HG02571 (cell line): ENCODE results near the gene RUNX3.

Source experiments
- ATAC-seq: cut with Tn5 transposase; IDR thresholded peaks from one replicate; pipeline ENCODE4 v1.9.1; 2021; ENCODE audit warnings: mild to moderate bottlenecking, moderate library complexity; ENCODE audit not compliant: unreplicated experiment

RUNX3 gene

GRCh38 chr1:24867084-24867870, 62.8 kb downstream of the RUNX3 start:
- ATAC-seq: no peak

DNA sequence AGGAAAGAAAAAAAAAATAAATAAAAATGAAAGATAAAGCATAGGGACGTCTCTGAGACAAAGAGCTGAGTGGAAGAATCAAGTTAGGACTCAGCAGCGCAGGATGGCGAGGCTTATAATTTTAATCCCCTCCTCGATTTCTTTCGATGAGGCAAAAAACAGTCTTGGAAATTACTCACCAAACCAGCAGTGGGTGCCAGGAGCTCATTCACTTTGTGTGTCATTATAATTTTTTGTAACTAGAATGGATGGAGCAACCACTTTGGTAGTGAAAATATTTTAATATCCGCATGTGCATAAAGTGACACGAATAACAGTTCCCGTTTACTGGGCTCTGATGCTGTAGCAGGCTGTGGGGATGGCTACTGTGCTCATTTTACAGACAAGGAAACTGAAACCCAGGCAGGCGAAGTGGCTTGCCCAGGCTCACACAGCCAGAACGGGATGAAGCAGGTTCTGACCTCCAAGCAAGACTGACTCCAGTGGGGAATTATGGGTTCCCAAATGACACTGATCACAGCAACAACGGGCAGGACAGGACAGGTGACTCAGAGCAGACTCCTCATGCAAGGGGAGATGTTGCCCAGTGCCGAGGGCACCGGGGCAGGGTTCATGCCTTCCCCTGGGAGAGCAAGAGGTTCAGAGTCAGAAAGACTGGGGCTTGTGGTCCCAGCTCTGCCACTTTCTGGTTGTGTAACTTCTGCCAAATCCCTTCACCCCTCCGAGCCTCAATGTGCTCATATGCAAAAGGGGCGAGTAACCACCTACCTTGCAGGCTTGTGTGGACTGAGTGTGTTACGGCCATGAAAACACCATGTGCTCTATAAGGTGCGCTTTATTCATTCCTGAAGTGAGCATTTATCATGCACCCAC, 63.6 kb downstream of the RUNX3 start:
- ATAC-seq: no peak

DNA sequence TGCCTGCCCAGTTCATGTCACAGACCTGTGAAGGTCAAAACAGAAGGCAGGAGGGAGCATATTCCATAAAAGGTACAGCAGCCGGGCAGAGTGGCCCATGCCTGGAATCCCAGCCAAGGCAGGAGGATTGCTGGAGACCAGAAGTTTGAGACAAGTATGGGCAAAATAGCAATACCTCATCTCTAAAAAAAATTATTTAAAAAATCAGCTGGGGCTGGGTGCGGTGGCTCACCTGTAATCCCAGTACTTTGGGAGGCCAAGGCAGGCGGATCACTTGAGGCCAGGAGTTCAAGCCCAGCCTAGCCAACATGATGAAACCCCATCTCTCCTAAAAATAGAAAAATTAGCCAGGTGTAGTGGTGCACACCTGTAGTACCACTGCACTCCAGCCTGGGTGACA, 64.5 kb downstream of the RUNX3 start:
- no peak for ATAC-seq

DNA sequence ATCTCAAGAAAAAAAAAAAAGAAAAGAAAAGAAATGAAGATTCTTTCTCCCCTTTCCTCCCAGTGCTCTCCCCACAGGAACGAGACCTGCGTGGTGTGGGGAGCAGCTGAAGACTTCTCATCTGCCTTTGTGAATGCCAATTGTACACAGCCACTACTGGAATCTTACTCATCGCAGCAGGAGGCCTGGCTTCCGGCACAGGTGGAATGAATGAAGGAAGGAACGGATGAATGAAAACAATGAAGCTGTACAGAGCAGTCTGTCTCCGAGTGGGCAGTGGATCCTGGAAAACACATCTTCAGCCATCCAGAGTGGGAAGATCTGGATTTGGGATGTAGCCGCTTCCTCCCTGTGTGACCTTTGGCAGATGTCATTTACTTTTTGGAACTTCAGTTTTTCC, 64.9 kb downstream of the RUNX3 start:
- ATAC-seq: no peak

DNA sequence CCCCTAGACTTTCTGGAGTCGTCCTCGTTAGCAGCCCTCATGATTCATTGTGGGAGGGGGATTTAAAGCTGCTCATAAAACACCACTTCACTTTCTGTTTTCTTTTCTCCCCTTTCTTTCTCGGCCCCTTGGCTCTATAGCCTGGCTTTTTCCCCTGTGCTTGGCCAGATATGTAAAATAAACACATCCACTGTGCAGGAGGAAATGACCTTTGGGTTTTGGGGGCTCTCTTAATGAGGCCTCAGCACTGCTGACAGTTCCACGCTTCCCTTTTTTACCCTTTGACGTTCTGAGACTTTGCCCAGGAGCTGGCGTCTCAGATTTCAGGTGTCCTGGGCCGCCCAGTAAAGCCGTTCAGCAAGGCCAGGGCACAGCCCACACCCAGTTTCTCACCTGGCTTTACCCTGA, 65.7 kb downstream of the RUNX3 start:
- no peak for ATAC-seq

GRCh38 chr1:24862775-24863483, 67.1 kb downstream of the RUNX3 start:
- ATAC-seq: no peak

DNA sequence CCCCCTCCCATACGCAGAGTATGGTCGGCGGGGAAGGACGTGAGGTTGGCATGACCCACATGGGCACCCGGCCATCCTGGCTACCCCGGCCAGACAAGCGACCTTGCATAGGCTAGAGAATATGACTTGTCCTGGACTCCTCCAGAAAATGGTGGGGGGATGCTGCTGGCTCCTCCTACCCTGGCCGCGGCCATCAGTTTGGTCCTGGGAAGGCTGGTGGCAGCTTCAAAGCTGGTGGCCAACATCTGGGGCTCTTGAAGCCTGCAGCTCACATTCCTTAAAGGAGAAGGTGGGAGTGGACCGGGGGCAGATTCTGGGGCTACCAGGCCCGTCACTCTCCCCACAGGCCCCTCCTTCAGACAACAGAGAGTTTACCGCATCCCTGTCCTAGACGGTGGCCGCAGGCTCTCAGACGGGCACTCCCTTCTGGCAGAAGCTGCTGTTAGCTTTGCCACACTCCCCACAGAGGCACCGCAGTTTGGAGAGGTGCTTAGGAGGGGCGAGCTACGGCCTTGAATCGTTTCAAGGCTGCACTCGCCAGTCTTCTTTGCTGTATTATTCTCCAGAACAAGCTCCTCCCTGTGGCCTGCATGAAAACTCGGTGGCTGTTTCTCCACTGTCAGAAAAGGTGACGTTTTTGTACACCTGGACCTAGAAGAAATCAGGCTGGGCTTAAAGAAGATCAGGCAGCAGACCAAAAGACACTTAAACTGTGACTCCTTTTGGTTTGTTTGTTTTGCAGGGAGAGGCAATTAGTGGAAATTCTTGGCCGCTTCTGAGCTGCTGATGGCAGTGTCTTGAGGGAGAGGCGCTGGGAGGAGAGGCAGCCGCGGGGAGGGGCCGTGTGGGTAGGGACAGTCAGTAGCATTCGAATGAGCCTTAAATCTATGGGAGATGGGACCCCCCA, 68.0 kb downstream of the RUNX3 start:
- ATAC-seq: no peak

GRCh38 chr1:24860841-24861240, 69.2 kb downstream of the RUNX3 start:
- ATAC-seq: no peak

DNA sequence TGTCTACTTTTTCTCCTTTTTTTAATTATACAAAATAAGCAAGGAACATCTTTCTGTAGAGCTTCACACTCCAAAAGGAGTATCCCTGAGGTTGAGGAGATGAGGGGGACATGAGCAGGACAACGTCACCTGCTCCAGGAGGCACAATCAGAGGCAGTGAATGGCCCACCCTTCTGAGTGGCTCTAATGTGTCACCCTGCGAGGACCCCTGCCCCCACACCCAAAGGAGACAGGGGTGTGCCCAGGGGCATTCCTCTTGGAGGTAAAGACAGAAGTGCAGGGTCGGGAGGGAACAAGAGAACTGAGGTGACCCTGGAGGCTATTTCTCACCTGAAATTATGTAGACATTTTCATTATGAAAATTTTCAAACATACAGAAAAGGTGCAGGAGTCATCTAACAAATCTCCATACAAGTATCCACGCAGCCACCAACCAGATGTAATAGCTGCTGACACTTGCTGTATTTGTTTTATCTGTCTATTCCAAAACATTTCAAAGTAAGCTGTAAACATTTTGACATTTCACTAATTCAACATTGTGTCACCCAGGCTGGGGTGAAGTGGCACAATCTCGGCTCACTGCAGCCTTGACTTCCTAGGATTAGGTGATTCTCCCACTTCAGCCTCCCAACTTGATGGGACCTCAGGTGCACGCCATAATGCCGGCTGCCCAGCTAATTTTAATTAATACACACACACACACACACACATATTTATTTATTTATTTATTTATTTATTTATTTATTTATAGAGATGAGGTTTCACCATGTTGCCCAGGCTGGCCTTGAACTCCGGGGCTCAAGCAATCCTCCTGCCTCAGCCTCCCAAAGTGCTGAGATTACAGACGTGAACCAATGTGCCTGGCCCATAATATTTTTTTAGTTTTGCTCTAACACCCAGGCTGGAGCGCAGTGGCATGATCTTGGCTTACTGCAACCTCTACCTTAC, 70.7 kb downstream of the RUNX3 start:
- ATAC-seq: no peak

GRCh38 chr1:24858277-24858676, 71.8 kb downstream of the RUNX3 start:
- no peak for ATAC-seq

- no peak for ATAC-seq
Measured at GRCh38 chr1:24857507-24858133, 72.5 kb downstream of the RUNX3 start.

DNA sequence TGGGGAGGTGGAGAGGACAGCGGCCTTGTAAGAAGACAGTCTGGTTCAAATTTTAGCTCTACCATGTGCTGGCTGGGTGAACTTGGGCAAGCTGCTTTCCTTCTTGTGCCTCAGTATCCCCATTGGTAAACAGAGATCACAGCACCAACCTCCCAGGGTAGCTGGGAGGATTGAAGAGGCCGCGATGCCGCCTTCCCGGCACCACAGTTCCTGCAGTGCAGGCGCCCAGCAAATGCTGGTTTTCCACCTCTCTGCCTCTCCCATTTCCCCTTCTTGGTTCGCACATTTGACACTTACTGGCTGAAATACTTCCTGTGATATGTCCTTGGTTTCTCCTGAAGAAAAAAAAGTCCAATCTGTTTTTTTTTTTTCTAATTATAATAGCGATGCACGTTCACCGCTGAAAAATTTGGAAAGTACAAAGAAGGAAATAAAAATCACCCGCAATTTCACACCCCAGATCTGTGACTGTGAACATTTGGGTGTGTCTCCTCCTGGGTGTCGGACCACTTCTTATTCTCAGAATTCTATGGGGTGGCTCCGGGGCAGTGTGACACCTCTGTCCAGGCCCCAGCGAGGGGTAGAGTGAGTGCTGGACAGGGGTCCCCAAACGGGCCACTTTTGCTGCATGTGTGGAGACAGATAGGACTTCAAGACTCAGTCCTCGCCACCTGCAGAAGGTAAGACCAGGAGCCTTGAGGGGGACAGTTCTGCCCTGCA, 73.1 kb downstream of the RUNX3 start:
- ATAC-seq: no peak

DNA sequence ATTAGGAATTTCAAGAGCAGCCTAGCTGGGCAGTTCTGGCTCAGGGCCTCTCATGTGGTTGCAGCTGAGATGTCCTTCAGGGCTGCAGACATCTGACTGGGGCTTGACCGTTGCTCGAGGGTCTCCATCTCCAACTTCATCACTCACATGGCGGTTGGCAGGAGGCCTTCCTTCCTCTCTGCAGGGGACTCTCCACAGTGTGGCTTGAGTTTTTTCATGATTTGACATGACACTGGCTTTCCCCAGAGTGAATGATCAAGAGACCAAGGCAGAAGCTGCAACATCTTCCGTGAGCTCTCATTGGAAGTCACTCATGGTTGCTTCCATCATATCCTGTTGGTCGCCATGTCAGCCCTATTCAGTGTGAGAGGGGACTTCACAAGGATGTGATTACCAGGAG, 74.6 kb downstream of the RUNX3 start:
- no peak for ATAC-seq

DNA sequence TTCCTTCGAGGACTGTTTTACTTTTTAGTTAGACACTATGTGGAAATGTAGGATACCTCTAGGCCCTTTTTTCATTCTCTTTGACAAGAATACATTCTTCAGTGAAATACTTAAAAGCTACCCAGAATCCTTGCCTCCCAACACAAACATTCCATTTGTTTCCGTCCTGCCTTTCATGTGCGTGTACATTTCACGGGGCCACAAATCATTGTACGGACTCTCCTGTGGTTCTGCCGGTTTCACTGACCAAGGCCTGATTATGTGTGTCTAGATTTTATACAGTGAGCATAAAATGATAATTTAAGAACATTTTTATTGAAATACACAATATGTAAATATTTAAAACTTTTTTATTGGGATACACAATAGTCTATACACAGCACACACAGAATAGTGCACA, 76.4 kb downstream of the RUNX3 start:
- no peak for ATAC-seq

DNA sequence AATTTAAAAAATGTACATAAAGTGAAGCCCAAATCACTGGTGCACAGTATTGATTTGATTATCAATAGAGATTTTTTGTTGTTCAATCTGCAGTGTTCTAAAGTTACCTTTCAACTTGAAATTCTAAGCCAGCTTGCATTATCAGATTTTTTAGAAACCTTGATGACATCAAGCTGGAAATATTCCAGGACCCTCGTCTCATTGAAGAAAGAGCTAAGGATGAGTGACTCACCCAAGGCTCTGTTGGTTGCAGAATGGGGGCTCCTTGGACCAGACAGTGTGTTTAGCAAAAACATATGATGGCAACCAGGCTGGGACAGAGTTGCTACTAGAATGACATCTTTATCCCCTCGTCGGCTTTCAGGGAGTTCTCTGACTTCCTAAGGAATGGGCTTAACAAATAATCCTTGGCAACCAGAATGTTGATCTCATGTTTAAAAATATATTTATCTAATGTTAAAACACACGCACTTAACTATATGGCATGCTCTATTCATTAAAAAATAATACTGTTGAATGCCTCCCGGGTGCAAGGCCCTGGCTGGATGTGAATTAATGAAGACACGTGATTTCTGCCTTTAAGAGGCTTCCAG, 79.7 kb downstream of the RUNX3 start:
- no peak for ATAC-seq

DNA sequence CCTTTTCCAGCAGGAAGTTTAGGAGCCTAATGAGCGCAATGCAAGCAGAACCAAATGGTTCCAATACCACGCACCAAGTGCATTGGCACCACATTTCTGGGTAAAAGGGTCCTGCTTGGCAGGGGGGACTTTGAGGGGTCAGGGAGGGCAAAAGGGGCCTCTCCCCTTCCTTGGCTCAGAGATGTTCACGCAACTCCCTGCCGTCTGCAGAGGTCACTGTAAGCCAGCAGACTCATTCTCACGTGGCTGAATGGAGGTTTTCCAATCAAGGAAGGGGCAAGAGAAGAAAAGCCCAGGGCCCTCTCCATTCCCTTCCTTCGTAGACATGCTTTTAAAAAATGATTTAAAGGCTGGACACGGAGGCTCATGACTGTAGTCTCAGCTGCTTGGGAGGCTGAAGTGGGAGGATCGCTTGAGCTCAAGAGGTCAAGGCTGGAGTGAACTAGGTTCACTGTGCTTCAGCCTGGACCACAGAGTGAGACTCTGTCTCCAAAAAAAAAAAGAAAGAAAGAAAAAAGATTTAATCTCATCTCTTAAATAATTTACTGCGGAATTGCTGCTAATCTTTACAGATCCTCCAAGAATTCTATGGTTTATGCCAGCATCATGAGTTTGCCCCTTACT, 80.3 kb downstream of the RUNX3 start:
- ATAC-seq: no peak
